Measurements from ENCODE around the gene SLC25A19. TPM values are rescaled to one million over a fixed set of nuclear protein-coding genes. Genes with fewer than 3 reads are reported as not detected.

The SLC25A19 gene
- total and polyA plus RNA-seq, 9 of the 15 experiments (the other 6 are each of a cell fraction or from before 2014, with no cell fraction given): 33.4 to 76.6 (median 55.3) TPM

DNA sequence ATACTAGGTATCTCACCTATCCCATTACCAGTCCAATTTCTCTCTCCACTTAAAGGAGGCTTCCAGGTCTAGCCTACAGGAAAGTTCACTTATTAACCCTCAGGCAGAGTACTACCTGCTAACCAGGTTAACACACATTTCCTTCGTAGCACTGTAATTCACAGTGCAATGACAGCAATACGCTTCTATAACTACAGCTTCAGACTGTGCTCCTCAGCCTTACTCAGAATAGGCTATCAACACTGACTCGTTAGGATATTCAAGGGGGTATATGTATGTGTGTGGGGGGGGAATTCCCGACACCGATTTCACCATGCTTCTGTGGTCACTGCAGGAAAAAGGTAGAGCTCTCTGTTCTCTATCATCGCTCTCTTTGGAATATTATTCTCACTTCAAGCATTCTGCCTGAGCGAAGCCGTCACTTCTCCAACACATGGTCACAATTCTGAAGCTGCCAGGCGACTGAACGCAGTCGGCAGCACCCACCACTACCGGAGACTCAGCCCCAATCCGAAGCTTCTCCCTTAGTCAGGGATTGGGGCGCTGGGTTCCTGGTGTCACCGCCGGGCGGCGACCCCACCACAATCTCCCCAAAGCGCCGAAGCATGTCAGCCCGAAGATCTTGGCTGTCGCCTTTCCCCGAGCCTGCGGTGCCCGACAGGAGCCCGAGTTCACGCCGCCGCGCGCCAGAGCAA, 28.4 kb downstream of the SLC25A19 start (continued):
- TF ChIP-seq, protein P1, sequence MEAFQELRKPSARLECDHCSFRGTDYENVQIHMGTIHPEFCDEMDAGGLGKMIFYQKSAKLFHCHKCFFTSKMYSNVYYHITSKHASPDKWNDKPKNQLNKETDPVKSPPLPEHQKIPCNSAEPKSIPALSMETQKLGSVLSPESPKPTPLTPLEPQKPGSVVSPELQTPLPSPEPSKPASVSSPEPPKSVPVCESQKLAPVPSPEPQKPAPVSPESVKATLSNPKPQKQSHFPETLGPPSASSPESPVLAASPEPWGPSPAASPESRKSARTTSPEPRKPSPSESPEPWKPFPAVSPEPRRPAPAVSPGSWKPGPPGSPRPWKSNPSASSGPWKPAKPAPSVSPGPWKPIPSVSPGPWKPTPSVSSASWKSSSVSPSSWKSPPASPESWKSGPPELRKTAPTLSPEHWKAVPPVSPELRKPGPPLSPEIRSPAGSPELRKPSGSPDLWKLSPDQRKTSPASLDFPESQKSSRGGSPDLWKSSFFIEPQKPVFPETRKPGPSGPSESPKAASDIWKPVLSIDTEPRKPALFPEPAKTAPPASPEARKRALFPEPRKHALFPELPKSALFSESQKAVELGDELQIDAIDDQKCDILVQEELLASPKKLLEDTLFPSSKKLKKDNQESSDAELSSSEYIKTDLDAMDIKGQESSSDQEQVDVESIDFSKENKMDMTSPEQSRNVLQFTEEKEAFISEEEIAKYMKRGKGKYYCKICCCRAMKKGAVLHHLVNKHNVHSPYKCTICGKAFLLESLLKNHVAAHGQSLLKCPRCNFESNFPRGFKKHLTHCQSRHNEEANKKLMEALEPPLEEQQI (IDR thresholded peaks at IDR 0.05): no peak
- TF ChIP-seq ZNF165 (CRISPR knock-in tag; IDR thresholded peaks at IDR 0.05; ENCODE audit: borderline replicate concordance) (no peak), NFE2 (IDR thresholded peaks at IDR 0.05; ENCODE audit: low read depth) (no peak), NCOR1 (IDR thresholded peaks at IDR 0.05) (no peak), ZNF143 (CRISPR knock-in tag; IDR thresholded peaks at IDR 0.05) (no peak), NCOA2 (IDR thresholded peaks at IDR 0.05; ENCODE audit: partially characterized antibody in 2 of 2) (no peak), ZNF354B (CRISPR knock-in tag; IDR thresholded peaks at IDR 0.05) (no peak), HMGN3 (IDR thresholded peaks at IDR 0.05; ENCODE audit: borderline replicate concordance, extremely low read depth, insufficient read length, low read depth, low read length) (no peak), RFX7 (CRISPR knock-in tag; IDR thresholded peaks at IDR 0.05) (no peak), KDM5B (IDR thresholded peaks at IDR 0.05; ENCODE audit: insufficient replicate concordance, low read depth, low read length) (no peak), PTRF (tag; IDR thresholded peaks at IDR 0.05) (no peak), ZNF551 (CRISPR knock-in tag; IDR thresholded peaks at IDR 0.05) (no peak), POU5F1 (IDR thresholded peaks at IDR 0.05; ENCODE audit: borderline replicate concordance, low read depth, low read length, partially characterized antibody) (no peak), RHOXF2B (CRISPR knock-in tag; conservative IDR thresholded peaks at IDR 0.05) (no peak), ZNF41 (CRISPR knock-in tag; conservative IDR thresholded peaks at IDR 0.05) (no peak), ZNF3 (CRISPR knock-in tag; IDR thresholded peaks at IDR 0.05) (no peak), ZNF79 (CRISPR knock-in tag; IDR thresholded peaks at IDR 0.05; ENCODE audit: low read depth) (no peak), CBFB (CRISPR knock-in tag; IDR thresholded peaks at IDR 0.05) (no peak), CREBBP (IDR thresholded peaks at IDR 0.05; ENCODE audit: low read depth, low read length) (no peak), MAFK (IDR thresholded peaks at IDR 0.05; ENCODE audit: low read length) (no peak), NONO (IDR thresholded peaks at IDR 0.05; ENCODE audit: low read depth in 2 of 2, low read length in 1 of 2) (no peak), MXD1 (CRISPR knock-in tag; IDR thresholded peaks at IDR 0.05; ENCODE audit: borderline replicate concordance, poor library complexity, severe bottlenecking) (no peak), CEBPZ (IDR thresholded peaks at IDR 0.05; ENCODE audit: borderline replicate concordance, low read depth, low read length) (no peak), ZNF217 (CRISPR knock-in tag; IDR thresholded peaks at IDR 0.05) (no peak)
